GM12874 (cell line): Measurements from ENCODE around the gene RUSC1.

Source experiments
- CTCF ChIP-seq: IDR thresholded peaks from 2 replicates; pipeline ENCODE4 v1.5.1; 2011; ENCODE audit warnings: low read depth, mild to moderate bottlenecking, control low read depth, low read length, moderate library complexity; ENCODE audit not compliant: insufficient read depth

The RUSC1 gene

GRCh38 chr1:155326631-155327037 lies 5.9 kb downstream of the RUSC1 start:
- no peak for TF ChIP-seq CTCF

GRCh38 chr1:155327981-155328380 lies 7.3 kb downstream of the RUSC1 start:
- TF ChIP-seq CTCF, result no peak

- TF ChIP-seq CTCF, result no peak
These were observed 9.4 kb downstream of the RUSC1 start for GRCh38 chr1:155329980-155330598.

DNA sequence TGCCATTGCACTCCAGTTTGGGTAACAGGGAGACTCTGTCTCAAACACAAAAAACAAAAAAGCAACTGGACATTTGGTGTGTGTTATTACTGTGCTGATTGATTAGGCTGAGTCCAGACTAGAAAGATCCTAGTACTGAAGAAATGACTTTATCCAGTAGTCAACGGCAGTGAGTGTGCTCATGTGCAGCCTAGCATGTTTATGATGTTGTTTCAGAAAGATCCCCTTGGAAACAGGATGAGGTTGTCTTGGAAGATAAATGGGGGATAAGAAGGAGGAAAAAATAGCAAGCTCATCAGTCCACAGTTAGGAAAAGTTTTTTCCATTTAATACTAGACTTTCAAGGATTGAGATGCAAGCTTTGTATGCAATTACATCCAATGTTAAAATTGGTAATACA lies 14.3 kb downstream of the RUSC1 start:
- no peak for TF ChIP-seq CTCF

DNA sequence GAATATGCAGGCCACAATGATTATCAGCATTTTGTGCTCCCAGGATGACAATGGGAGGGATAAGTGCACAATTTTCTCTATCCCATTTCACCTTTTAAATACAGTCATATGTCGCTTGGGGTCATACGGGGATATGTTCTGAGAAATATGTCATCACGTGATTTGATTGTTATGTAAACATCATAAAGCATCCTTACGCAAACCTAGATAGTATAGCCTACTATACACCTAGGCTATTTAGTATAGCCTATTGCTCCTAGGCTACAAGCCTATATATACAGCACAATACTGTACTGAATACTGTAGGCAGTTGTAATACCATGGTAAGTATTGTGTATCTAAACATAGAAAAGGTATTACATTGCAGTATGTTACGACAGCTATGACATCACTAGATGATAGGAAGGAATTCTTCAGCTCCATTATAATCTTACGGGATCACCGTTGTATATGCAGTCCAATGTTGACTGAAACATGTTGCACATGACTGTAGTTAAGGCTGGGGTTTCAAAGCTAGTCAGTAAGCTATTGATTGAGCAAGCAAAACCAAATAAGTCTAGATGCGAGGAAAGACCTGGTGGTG lies 18.9 kb downstream of the RUSC1 start:
- no peak for TF ChIP-seq CTCF

- no peak for TF ChIP-seq CTCF
These were observed 22.1 kb downstream of the RUSC1 start for GRCh38 chr1:155342842-155343241.

- TF ChIP-seq CTCF, result no peak
These were observed 31.9 kb downstream of the RUSC1 start for GRCh38 chr1:155352631-155353030.
